Ovary (tissue), 3 donors: ENCODE results near the gene IFNK.

Experiments used
- EP300 ChIP-seq: sonication (generic); formaldehyde crosslinking; IDR thresholded peaks from one replicate; pipeline ENCODE4 v1.6.1; 2017; ENCODE audit warnings: antibody characterized with exemption
- POLR2A ChIP-seq: fragments of 450-650 bp; IDR thresholded peaks from one replicate; pipeline ENCODE4 v1.6.1; 2017; ENCODE audit warnings: antibody characterized with exemption, mild to moderate bottlenecking, moderate library complexity
- TF ChIP-seq, protein P1 (sequence below), 3 donors: fragments of 450-650 bp in 2 of 3; fragments of 200-600 bp in 1 of 3; IDR thresholded peaks; one replicate each; pipeline versions ENCODE4 v1.5.1 to v1.8.0; 2016 to 2022; ENCODE audit warnings: antibody characterized with exemption in 3 of 3, mild to moderate bottlenecking in 1 of 3
- donor health status: DM: no; HTN: no; CAD: no.

DNA sequence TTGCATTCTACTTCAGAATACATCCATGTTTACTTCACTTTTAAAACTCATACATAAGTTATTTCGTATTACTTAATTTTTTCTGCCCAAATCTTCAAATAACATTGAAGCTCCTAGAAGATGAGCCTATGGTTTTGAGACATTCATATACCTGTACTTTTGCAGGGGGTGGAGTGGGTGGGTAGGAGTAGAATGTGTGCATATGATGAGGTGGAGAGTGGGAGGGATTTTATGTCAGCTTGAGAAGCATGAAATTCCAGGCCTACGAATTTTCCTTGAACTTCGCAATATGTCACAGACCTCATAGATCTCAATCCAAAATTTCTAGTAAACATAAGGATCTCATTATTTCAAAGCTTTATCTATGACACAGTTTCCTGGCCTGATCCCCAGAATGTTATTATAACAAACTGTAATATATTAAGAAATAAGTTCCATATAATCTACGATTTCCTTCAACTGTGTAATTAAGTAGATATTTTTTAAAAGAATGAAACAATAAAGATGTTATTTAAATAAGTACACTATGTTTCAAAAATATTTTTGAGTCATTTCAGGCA is 25.2 kb downstream of the IFNK start:
- TF ChIP-seq, protein P1, sequence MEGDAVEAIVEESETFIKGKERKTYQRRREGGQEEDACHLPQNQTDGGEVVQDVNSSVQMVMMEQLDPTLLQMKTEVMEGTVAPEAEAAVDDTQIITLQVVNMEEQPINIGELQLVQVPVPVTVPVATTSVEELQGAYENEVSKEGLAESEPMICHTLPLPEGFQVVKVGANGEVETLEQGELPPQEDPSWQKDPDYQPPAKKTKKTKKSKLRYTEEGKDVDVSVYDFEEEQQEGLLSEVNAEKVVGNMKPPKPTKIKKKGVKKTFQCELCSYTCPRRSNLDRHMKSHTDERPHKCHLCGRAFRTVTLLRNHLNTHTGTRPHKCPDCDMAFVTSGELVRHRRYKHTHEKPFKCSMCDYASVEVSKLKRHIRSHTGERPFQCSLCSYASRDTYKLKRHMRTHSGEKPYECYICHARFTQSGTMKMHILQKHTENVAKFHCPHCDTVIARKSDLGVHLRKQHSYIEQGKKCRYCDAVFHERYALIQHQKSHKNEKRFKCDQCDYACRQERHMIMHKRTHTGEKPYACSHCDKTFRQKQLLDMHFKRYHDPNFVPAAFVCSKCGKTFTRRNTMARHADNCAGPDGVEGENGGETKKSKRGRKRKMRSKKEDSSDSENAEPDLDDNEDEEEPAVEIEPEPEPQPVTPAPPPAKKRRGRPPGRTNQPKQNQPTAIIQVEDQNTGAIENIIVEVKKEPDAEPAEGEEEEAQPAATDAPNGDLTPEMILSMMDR (IDR thresholded peaks at IDR 0.05): no peak
- TF ChIP-seq POLR2A: no peak
- TF ChIP-seq EP300: no peak
